Measurements from ENCODE around the gene KIF13A.
"Not testable (repeated sequence)": the region's sequence is repeated elsewhere in the genome, so short reads cannot be mapped to it uniquely, and the experiment has no call there.

Gene KIF13A

GRCh38 chr6:17983730-17984129 is 3.7 kb downstream of the KIF13A start:
- H3K27ac ChIP-seq (ENCODE audit: low read depth, low read length, severe bottlenecking): no peak overlapping the region
- no peaks in the 10 kb centered on the region for H3K4me1 ChIP-seq (ENCODE audit: control insufficient read depth, insufficient read depth, low read length, poor library complexity, severe bottlenecking)
- no peak overlapping the region for H3K4me3 ChIP-seq (ENCODE audit: extremely low read depth, insufficient read depth, low read length, poor library complexity, severe bottlenecking)
- no peaks in the 10 kb centered on the region for H3K9me3 ChIP-seq (ENCODE audit: control insufficient read depth, low read length)
- WGBS, 2 experiments (ENCODE audit: insufficient coverage in 2 of 2): 92 to 95% methylated on average over 2 of the region's 2 CpGs
- peaks cover 20% of the 10 kb centered on the region for H3K36me3 ChIP-seq (ENCODE audit: control insufficient read depth, insufficient read depth, low read length)

- peaks cover 20% of the 10 kb centered on the region for H3K36me3 ChIP-seq (ENCODE audit: control insufficient read depth, insufficient read depth, low read length)
- no peak overlapping the region for H3K4me3 ChIP-seq (ENCODE audit: extremely low read depth, insufficient read depth, low read length, poor library complexity, severe bottlenecking)
- WGBS, 2 experiments (ENCODE audit: insufficient coverage in 2 of 2): 100% methylated on average over 2 of the region's 4 CpGs
- no peaks in the 10 kb centered on the region for H3K9me3 ChIP-seq (ENCODE audit: control insufficient read depth, low read length)
- H3K27ac ChIP-seq (ENCODE audit: low read depth, low read length, severe bottlenecking): no peak overlapping the region
- H3K4me1 ChIP-seq (ENCODE audit: control insufficient read depth, insufficient read depth, low read length, poor library complexity, severe bottlenecking): no peaks in the 10 kb centered on the region
These were observed 7.1 kb downstream of the KIF13A start for GRCh38 chr6:17980329-17980728.

- Histone ChIP-seq H3K4me1 (ENCODE audit: control insufficient read depth, insufficient read depth, low read length, poor library complexity, severe bottlenecking) (no peaks in the 10 kb centered on the region), H3K9me3 (ENCODE audit: control insufficient read depth, low read length) (no peaks in the 10 kb centered on the region), H3K4me3 (ENCODE audit: extremely low read depth, insufficient read depth, low read length, poor library complexity, severe bottlenecking) (no peak overlapping the region), H3K27ac (ENCODE audit: low read depth, low read length, severe bottlenecking) (no peak overlapping the region), H3K36me3 (ENCODE audit: control insufficient read depth, insufficient read depth, low read length) (peaks cover 20% of the 10 kb centered on the region)
These were observed 8.0 kb downstream of the KIF13A start for GRCh38 chr6:17979479-17979878.

- not testable (repeated sequence) for H3K4me3 ChIP-seq (ENCODE audit: extremely low read depth, insufficient read depth, low read length, poor library complexity, severe bottlenecking); H3K36me3 ChIP-seq (ENCODE audit: control insufficient read depth, insufficient read depth, low read length); H3K27ac ChIP-seq (ENCODE audit: low read depth, low read length, severe bottlenecking); H3K9me3 ChIP-seq (ENCODE audit: control insufficient read depth, low read length)
- 97 to 98% methylated on average over 20 to 24 of the region's 36 CpGs for WGBS, 2 experiments (ENCODE audit: insufficient coverage in 2 of 2)
- peaks cover 15% of the 10 kb centered on the region for H3K4me1 ChIP-seq (ENCODE audit: control insufficient read depth, insufficient read depth, low read length, poor library complexity, severe bottlenecking)
These were observed 11.2 kb downstream of the KIF13A start for GRCh38 chr6:17976258-17976657.

- WGBS, 2 experiments (ENCODE audit: insufficient coverage in 2 of 2): 100% methylated on average over 4 to 5 of the region's 5 CpGs
- H3K9me3 ChIP-seq (ENCODE audit: control insufficient read depth, low read length): no peaks in the 10 kb centered on the region
- H3K4me3 ChIP-seq (ENCODE audit: extremely low read depth, insufficient read depth, low read length, poor library complexity, severe bottlenecking): no peak overlapping the region
- H3K36me3 ChIP-seq (ENCODE audit: control insufficient read depth, insufficient read depth, low read length): no peaks in the 10 kb centered on the region
- no peak overlapping the region for H3K27ac ChIP-seq (ENCODE audit: low read depth, low read length, severe bottlenecking)
- H3K4me1 ChIP-seq (ENCODE audit: control insufficient read depth, insufficient read depth, low read length, poor library complexity, severe bottlenecking): peaks cover 18% of the 10 kb centered on the region
These were observed 12.7 kb downstream of the KIF13A start for GRCh38 chr6:17974570-17975368.

- 75 to 80% methylated on average over 3 to 4 of the region's 5 CpGs for WGBS, 2 experiments (ENCODE audit: insufficient coverage in 2 of 2)
- Histone ChIP-seq H3K36me3 (ENCODE audit: control insufficient read depth, insufficient read depth, low read length) (no peaks in the 10 kb centered on the region), H3K4me1 (ENCODE audit: control insufficient read depth, insufficient read depth, low read length, poor library complexity, severe bottlenecking) (peaks cover 25% of the 10 kb centered on the region), H3K27ac (ENCODE audit: low read depth, low read length, severe bottlenecking) (peak overlapping the region; percentile 81), H3K9me3 (ENCODE audit: control insufficient read depth, low read length) (no peaks in the 10 kb centered on the region), H3K4me3 (ENCODE audit: extremely low read depth, insufficient read depth, low read length, poor library complexity, severe bottlenecking) (no peak overlapping the region)
These were observed 14.3 kb downstream of the KIF13A start for GRCh38 chr6:17972978-17973622.

GRCh38 chr6:17972074-17972952 is 15.1 kb downstream of the KIF13A start:
- Histone ChIP-seq H3K9me3 (ENCODE audit: control insufficient read depth, low read length) (no peaks in the 10 kb centered on the region), H3K4me1 (ENCODE audit: control insufficient read depth, insufficient read depth, low read length, poor library complexity, severe bottlenecking) (peaks cover 26% of the 10 kb centered on the region), H3K36me3 (ENCODE audit: control insufficient read depth, insufficient read depth, low read length) (no peaks in the 10 kb centered on the region), H3K4me3 (ENCODE audit: extremely low read depth, insufficient read depth, low read length, poor library complexity, severe bottlenecking) (no peak overlapping the region), H3K27ac (ENCODE audit: low read depth, low read length, severe bottlenecking) (peak overlapping the region; percentile 81)
- WGBS, 2 experiments (ENCODE audit: insufficient coverage in 2 of 2): 60 to 80% methylated on average over 1 to 3 of the region's 7 CpGs

GRCh38 chr6:17971128-17972073 is 16.0 kb downstream of the KIF13A start:
- 100% methylated on average over 1 of the region's 7 CpGs; no CpG with 5 or more reads in 1 of the 2 experiments for WGBS, 2 experiments (ENCODE audit: insufficient coverage in 2 of 2)
- Histone ChIP-seq H3K36me3 (ENCODE audit: control insufficient read depth, insufficient read depth, low read length) (no peaks in the 10 kb centered on the region), H3K4me3 (ENCODE audit: extremely low read depth, insufficient read depth, low read length, poor library complexity, severe bottlenecking) (no peak overlapping the region), H3K4me1 (ENCODE audit: control insufficient read depth, insufficient read depth, low read length, poor library complexity, severe bottlenecking) (peaks cover 26% of the 10 kb centered on the region), H3K27ac (ENCODE audit: low read depth, low read length, severe bottlenecking) (peak overlapping the region; percentile 81), H3K9me3 (ENCODE audit: control insufficient read depth, low read length) (no peaks in the 10 kb centered on the region)

- Histone ChIP-seq H3K4me1 (ENCODE audit: control insufficient read depth, insufficient read depth, low read length, poor library complexity, severe bottlenecking) (peaks cover 37% of the 10 kb centered on the region), H3K36me3 (ENCODE audit: control insufficient read depth, insufficient read depth, low read length) (no peaks in the 10 kb centered on the region)
- WGBS, 2 experiments (ENCODE audit: insufficient coverage in 2 of 2): 100% methylated on average over 2 of the region's 2 CpGs
These were observed 18.6 kb downstream of the KIF13A start for GRCh38 chr6:17968876-17969275.

More at GRCh38 chr6:17968876-17969275, 18.6 kb downstream of the KIF13A start:
- H3K4me3 ChIP-seq (ENCODE audit: extremely low read depth, insufficient read depth, low read length, poor library complexity, severe bottlenecking): no peak overlapping the region
- no peak overlapping the region for H3K27ac ChIP-seq (ENCODE audit: low read depth, low read length, severe bottlenecking)
- no peaks in the 10 kb centered on the region for H3K9me3 ChIP-seq (ENCODE audit: control insufficient read depth, low read length)

Data from mesodermal cell (in vitro differentiated cells).